Psoas muscle (tissue), 8 donors: ENCODE results near the gene FOXN3. TPM values are rescaled to one million over a fixed set of nuclear protein-coding genes. Genes with fewer than 3 reads are reported as not detected.

Experiments
- ATAC-seq, 4 donors: fragments of 200-7000 bp; cut with Tn5 transposase; one replicate each; pipeline ENCODE4 v1.9.1; 2020; ENCODE audit warnings: moderate library complexity in 3 of 4, mild to moderate bottlenecking in 2 of 4
- DNase-seq, 2 donors: peaks; one replicate each; pipeline ENCODE4 v3.0.0-alpha.2; 2020
- H3K27ac ChIP-seq: fragments of 200-600 bp; one replicate; pipeline ENCODE4 v1.8.0; 2022
- H3K27me3 ChIP-seq, 3 donors: fragments of 200-600 bp in 1 of 3; one replicate each; pipeline versions ENCODE4 v1.6.1 to v1.8.0; 2013 to 2022; ENCODE audit warnings: low read length in 2 of 3, mild to moderate bottlenecking in 2 of 3, moderate library complexity in 1 of 3; ENCODE audit not compliant: insufficient read depth in 3 of 3
- H3K36me3 ChIP-seq, 2 donors: fragments of 200-600 bp in 1 of 2; one replicate each; pipeline versions ENCODE4 v1.6.1 to v1.8.0; 2013 to 2022; ENCODE audit warnings: low read depth in 1 of 2, mild to moderate bottlenecking in 1 of 2, moderate library complexity in 1 of 2; ENCODE audit not compliant: insufficient read depth in 1 of 2
- H3K4me1 ChIP-seq: fragments of 200-600 bp; one replicate; pipeline ENCODE4 v1.8.0; 2022
- H3K4me3 ChIP-seq: fragments of 200-600 bp; one replicate; pipeline ENCODE4 v1.8.0; 2022; ENCODE audit warnings: mild to moderate bottlenecking
- H3K9me3 ChIP-seq: fragments of 200-600 bp; one replicate; pipeline ENCODE4 v1.8.0; 2022
- WGBS, 3 donors: extraction: QIAGEN DNeasy Blood & Tissue Kit; methylation state at CpG; one replicate each; pipeline versions ENCODE4 v1.1.6 to v1.1.7; 2013; 5-methylcytosine and 5-hydroxymethylcytosine counted together
- intact Hi-C, 2 donors: fragments of 100-400 bp; cut with DNase I; formaldehyde crosslinking; loops; one replicate each; pipeline versions ENCODE4 v1.11.0 to v1.14.2; 2022
- polyA plus RNA-seq, 3 donors: library from polyadenylated mRNA; stranded (reverse); fragments of 200-250 nt; gene quantifications; one replicate each; pipeline ENCODE4 v1.2.3, GENCODE V29; 2013
- total RNA-seq, 4 donors: library from RNA; stranded (reverse); fragmentation: NEBNext Ultra II Directional in 2 of 4; extraction: Animal tissue kit (Norgen Biotek cat#: 25700) in 2 of 4; gene quantifications; one replicate each; pipeline versions ENCODE4 v1.2.1 to v1.2.4, GENCODE V29; 2021 to 2023
- TF ChIP-seq, protein P1 (sequence below): fragments of 200-600 bp; IDR thresholded peaks from one replicate; pipeline ENCODE4 v1.8.0; 2022; ENCODE audit warnings: antibody characterized with exemption
- donor health status: healthy with polysubstance abuse.
- donor health status: DM: no; HTN: no; CAD: no; lungs with moderate emphysema.
- donor health status: Bipolar disorder and iron deficiency.
- donor health status: healthy.
- donor health status: DM: yes; HTN: yes; CAD: no.
- donor health status: DM: no; HTN: no; CAD: no.
- donor health status: DM: no; HTN: no; CAD: no.
- donor health status: DM: yes; HTN: yes; CAD: no.

FOXN3 gene
- total and polyA plus RNA-seq, 7 donors: 10.1 to 123 (median 73.6) TPM

DNA sequence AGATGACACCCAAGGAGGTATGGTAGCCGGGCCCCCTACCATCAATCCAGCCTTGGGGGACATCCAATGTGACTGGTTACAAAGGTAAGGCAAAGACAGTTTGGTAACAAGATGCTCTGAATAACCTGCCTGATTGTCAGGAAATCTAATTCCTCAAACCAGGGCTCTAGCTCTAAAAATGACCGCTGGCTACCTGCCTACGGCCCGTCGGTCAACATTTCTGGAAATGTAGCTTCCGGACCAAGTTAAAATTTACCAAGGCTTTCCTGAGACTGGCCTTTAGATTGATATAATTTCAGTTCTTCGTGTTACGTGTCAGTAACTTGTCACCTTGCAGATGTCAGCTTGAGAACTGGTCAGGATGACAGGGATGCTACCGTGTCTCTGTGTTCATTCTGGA, 34.2 kb upstream of the FOXN3 start:
- no peaks in the 10 kb centered on the region for H3K27me3 ChIP-seq
- no peak for DNase-seq
- H3K9me3 ChIP-seq: no peaks in the 10 kb centered on the region
- no peak overlapping the region for H3K27ac ChIP-seq
- no peak for ATAC-seq
- TF ChIP-seq, protein P1, sequence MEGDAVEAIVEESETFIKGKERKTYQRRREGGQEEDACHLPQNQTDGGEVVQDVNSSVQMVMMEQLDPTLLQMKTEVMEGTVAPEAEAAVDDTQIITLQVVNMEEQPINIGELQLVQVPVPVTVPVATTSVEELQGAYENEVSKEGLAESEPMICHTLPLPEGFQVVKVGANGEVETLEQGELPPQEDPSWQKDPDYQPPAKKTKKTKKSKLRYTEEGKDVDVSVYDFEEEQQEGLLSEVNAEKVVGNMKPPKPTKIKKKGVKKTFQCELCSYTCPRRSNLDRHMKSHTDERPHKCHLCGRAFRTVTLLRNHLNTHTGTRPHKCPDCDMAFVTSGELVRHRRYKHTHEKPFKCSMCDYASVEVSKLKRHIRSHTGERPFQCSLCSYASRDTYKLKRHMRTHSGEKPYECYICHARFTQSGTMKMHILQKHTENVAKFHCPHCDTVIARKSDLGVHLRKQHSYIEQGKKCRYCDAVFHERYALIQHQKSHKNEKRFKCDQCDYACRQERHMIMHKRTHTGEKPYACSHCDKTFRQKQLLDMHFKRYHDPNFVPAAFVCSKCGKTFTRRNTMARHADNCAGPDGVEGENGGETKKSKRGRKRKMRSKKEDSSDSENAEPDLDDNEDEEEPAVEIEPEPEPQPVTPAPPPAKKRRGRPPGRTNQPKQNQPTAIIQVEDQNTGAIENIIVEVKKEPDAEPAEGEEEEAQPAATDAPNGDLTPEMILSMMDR: no peak
- H3K4me1 ChIP-seq: no peaks in the 10 kb centered on the region
- WGBS, 3 donors: 94 to 95% (median 95%) methylated on average over 9 of the region's 9 CpGs
- no peak overlapping the region for H3K4me3 ChIP-seq
- intact Hi-C loops: no loop called here
- no peaks in the 10 kb centered on the region for H3K36me3 ChIP-seq

DNA sequence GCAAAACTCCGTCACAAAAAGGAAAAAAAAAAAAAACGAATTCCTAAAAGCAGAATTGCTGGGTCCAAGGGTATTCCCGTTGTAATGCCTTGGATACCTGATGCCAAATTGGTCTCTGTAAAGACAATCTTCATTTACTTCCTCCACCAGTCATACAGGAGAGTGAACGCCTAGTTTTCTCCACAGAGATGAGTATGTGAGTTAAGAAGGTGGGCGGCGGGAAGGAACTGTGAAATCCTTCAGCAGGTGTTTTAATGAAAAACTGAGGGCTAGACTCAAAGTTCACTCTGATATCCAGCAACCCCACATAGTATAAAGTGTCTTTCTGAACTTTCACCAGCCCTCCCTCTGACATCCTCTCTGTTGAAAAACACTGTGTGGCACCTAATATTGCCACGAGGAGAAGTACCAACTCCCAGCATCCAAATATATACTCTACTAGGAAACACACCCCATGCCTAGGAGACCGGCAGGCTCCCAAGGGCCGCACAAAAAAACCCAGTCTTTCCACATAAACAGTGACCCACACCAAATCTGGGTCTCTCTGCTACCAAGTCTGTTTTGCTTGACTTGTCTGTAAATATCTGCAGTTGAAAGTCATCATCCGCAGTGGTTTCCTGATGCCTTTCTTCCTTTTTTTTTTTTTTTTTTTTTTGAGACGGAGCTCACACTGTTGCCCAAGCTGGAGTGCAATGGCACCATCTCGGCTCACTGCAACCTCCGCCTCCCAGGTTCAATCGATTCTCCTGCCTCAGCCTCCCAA, 30.3 kb upstream of the FOXN3 start:
- H3K4me1 ChIP-seq: no peaks in the 10 kb centered on the region
- whole genome bisulfite sequencing, 3 donors: 85 to 89% (median 87%) methylated on average over 14 of the region's 14 CpGs

DNA sequence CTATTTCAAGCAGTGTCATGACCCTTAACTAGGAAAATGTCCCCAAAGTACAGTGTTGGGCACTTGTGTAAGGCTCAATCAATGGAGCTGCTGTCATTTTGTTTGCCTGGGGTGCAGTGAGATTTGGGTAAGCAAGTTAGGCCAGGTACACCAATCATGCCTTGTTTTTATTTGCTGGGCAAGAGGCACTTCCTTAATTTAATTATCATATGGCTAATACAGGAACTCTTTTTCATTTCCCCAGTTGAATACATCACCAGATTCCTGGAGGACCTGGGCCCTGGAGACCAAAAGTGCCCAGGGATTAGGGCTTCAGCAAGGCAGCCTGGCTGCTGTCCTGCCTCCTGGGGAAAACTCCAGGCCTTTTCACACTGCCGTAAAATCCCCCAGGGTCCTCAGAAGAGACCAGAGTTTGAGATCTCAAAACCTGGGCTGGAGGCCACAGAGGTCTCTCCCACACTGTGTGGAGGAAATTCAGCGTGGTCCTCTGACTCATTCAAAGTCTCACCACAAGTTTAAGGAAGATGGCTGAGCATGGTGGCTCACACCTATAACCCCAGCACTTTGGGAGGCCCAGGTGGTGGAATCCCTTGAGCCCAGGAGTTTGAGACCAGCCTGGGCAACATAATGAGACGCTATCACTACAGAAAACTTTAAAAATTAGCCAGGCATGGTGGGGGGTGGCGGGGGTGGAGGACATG, 28.4 kb upstream of the FOXN3 start:
- H3K27ac ChIP-seq: no peak overlapping the region
- H3K4me1 ChIP-seq: no peaks in the 10 kb centered on the region
- DNase-seq (no peak), ATAC-seq (no peak)
- H3K36me3 ChIP-seq: no peaks in the 10 kb centered on the region
- no peak overlapping the region for H3K4me3 ChIP-seq
- TF ChIP-seq, protein P1: no peak
- intact Hi-C loops: no loop called here
- no peaks in the 10 kb centered on the region for H3K27me3 ChIP-seq
- 61 to 83% (median 66%) methylated on average over 4 of the region's 4 CpGs for WGBS, 3 donors
- no peaks in the 10 kb centered on the region for H3K9me3 ChIP-seq

More for the DNA sequence above, 30.3 kb upstream of the FOXN3 start:
- Histone ChIP-seq H3K27me3 (no peaks in the 10 kb centered on the region), H3K9me3 (no peaks in the 10 kb centered on the region), H3K36me3 (no peaks in the 10 kb centered on the region), H3K27ac (no peak overlapping the region), H3K4me3 (no peak overlapping the region)
- TF ChIP-seq, protein P1: no peak
- intact Hi-C loops: no loop called here
- DNase-seq (no peak), ATAC-seq (no peak)

DNA sequence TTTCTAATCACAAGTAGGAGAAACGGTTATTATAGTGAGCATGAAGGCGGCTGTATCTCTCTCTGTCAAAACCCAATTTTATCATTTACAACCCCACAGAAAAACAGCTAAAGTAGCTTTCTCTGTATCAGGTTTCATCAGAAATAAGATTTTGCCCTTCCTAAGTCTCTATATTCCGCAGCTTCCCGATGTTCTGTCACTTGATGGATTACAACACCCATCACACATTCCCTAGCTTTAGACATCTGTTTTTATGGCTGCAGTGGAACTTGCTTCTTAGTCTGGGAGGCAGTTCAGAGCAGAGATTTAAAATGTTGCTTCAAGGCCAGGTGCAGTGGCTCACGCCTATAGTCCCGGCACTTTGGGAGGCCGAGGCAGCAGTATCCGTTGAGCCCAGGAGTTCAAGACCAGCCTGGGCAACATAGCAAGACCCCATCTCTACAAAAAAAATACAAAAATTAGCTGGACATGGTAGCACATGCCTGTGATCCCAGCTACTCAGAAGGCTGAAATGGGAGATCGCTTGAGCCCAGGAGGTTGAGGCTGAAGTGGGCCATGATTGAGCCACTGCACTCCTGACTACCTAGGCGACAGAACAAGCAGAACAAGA, 27.6 kb upstream of the FOXN3 start:
- H3K27ac ChIP-seq: no peak overlapping the region
- intact Hi-C loops: no loop called here

More for the DNA sequence above, 27.6 kb upstream of the FOXN3 start:
- Histone ChIP-seq H3K4me1 (no peaks in the 10 kb centered on the region), H3K27me3 (no peaks in the 10 kb centered on the region), H3K9me3 (no peaks in the 10 kb centered on the region), H3K4me3 (no peak overlapping the region), H3K36me3 (no peaks in the 10 kb centered on the region)
- 77 to 81% (median 81%) methylated on average over 10 of the region's 10 CpGs for WGBS, 3 donors
- ATAC-seq: no peak
- TF ChIP-seq, protein P1: no peak
- no peak for DNase-seq
